GM12864 (cell line): ENCODE measurements around the gene GAN.

Source experiments
- DNase-seq: peaks from one replicate; pipeline ENCODE4 v3.0.0-alpha.2; 2011; ENCODE audit warnings: low read depth
- H3K4me3 ChIP-seq: 2 replicates; pipeline ENCODE4 v1.5.1; 2011; ENCODE audit warnings: mild to moderate bottlenecking, low read depth, low read length, control low read depth
- CTCF ChIP-seq: IDR thresholded peaks from 2 replicates; pipeline ENCODE4 v1.5.1; 2011; ENCODE audit warnings: low read depth, mild to moderate bottlenecking, moderate library complexity, low read length, control low read depth, inconsistent platforms; ENCODE audit errors: missing control alignments

The GAN gene

GRCh38 chr16:81435567-81435966 lies 120.8 kb downstream of the GAN start:
- DNase-seq, result no peak
- TF ChIP-seq CTCF, result no peak
- H3K4me3 ChIP-seq, result no peak overlapping the region

GRCh38 chr16:81436386-81436785 lies 121.6 kb downstream of the GAN start:
- no peak overlapping the region for H3K4me3 ChIP-seq
- DNase-seq, result no peak
- TF ChIP-seq CTCF, result no peak

- no peak for TF ChIP-seq CTCF
- DNase-seq, result no peak
- no peak overlapping the region for H3K4me3 ChIP-seq
Observed at GRCh38 chr16:81437865-81438264, 123.1 kb downstream of the GAN start.
